HG03025 (cell line): Measurements from ENCODE around the gene DCPS.

ENCODE experiments used
- ATAC-seq: cut with Tn5 transposase; IDR thresholded peaks from one replicate; pipeline ENCODE4 v1.9.1; 2021; ENCODE audit warnings: mild to moderate bottlenecking, moderate library complexity; ENCODE audit not compliant: unreplicated experiment, low FRiP score

The DCPS gene

DNA sequence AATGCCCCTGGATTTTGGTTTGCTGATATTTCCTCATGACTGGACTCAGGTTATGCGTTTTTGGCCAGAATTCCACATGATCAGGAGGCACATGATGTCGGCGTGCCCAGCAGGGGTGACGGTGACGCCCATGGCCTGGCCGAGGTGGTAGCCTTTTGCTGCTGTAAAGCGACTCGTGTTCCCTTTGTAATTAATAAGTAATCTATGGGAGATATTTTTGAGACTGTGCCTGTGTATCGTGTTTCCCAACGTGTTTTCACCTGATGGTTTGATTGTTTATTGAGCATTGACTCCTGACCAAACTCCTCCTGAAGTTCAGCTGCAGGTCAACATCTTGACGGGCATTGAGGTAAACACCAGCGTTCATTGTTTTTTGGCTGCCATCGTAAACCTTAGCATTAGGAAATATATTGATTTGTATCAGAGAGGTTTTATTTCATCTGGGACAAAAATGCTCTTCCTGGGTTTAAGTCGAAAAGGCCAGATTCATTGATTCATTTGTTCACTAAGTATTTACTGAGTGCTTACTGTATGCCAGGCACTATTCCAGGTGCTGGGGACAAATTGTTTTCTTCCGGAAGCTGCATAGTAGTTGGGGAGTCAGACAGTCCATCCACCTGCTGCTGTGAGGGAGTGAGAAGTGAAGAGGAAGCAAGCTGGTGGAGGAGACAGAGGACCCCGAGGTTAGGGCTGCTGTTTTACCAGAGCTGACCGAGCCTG is 23.6 kb downstream of the DCPS start:
- no peak for ATAC-seq

DNA sequence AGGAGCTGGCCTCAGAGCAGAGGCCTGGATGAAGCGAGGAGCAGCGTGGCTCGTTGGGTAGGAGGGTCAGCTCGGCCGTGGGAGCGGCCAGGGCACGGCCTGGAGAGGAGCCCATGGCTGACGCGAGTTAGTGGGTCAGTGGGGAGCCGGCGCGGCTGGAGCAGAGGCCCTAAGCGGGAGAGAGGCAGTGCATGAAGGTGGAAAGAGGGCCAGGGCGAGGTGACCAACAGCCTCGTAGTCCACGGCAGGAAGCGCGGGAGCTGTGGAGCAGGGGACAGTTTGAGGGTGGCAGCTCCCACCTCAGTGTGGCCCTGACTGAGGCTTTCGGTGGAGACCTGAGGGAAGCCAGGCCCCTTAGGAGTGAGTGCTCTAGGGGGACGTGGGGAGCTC is 24.1 kb downstream of the DCPS start:
- no peak for ATAC-seq

DNA sequence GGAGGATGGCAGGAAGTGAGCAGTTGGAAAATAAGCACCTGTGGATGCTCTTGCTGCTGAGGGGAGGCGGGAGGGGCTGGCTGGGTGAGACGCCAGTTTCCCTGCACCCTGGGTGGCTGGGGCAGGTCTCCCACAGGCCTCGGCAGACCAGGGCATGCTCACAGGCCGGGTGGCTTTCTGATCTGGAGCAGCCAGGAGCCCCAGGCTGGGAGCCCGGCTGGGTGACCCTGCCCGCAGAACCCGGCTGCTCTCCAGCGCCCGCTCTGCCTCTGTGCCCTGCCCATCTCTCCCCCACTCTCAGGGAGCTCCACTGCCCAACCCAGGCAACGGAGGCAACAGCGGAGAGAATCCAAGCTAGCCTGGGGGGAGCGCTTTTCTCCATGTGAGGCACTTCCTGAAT is 24.6 kb downstream of the DCPS start:
- no peak for ATAC-seq

DNA sequence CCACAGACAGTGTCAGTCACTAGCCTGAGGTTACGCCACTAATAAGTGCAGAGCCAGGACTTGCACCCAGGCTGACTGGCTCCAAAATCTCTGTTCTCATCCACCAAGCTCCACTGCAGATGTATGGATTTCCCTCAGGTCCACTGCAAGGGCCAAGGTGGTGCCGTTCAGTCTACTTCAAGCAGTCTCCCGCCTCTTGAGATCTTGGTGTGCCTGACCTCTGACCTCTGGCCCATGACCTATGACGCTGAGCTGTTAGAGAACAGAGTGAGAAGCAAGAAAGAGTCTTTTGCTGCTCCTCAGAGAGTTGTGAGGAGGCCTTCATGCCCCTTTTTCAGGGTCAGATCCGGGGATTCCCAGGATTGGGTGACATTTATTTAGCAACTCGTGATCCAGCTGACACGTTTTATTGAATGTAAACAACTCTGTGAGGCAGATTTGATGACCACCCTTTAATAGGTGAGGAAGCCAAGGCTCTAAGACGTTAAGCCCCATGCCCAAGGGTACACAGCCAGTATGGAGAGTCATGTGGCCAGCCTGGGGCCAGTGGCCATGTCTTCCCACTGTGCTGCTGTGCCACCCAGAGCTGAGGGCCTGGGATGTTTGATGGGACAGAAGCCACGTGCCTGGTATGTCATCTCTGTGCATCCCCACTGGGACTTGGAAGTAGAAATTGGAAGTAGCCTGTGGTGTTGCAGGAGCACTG is 25.2 kb downstream of the DCPS start:
- no peak for ATAC-seq

DNA sequence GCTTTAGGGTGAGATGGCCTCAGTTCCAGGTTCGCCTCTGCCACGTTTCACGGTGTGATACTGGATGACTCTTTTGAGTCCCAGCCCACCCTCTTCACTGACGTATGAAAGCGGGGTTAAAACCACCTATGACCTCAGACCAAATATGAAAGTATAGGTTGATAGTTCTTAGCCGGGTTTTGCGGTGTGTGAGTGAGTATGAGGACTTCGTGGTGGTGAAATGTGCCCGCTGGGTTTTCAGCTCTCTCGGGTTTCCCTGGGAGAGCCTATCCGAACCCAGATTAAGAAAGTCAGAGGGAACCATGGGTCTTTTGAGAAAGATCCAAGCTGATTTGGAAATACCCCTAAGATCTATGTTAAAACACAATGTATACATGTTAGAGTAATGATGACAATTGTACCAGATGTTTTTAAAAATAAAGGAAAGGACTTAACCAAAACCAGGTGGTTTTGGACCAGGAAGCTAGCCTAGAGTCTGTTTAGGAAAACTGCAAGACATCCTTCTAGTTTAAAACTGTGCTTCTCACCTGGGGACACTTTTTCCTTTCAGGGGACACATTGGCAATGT is 25.9 kb downstream of the DCPS start:
- ATAC-seq, result no peak

DNA sequence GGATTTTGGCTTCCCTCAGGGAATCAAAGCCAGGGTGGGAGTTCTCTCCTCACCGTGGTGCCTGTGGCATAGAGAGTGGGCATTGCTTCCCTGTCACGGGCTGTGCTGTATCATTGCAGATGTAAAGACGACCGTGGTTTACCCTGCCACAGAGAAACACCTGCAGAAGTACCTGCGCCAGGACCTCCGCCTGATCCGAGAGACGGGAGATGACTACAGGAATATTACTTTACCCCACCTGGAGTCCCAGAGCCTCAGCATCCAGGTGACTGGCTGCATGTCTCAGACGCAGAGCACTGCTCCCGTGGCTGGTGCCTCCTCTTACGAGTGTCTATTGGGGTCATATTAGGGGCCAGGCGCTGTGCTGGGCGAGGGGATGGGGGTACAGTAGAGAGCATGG is 27.4 kb downstream of the DCPS start:
- no peak for ATAC-seq

DNA sequence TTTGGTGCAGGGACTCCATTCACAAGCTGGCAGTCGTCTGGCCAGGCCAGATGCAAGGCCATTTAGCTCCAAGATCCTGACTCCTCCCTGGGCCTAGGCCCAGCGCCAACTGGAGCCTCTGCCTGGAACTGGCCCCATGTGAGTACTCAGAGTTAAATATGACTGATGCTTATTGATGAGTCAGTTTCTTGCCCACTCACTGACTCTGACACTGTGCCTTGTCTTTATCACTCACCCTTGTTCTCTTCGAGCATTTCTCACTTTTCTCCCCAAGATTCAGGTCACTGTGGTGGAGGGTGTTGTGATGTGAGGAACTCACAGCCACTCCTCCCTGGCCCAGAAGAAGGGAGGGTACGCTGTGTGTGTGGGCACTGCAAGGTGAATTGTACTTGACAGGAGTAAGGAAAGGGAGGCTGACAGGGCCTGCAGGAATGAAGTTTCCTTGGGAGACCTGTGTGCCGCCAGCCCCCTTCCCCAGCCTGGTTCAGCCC is 28.4 kb downstream of the DCPS start:
- ATAC-seq, result no peak

DNA sequence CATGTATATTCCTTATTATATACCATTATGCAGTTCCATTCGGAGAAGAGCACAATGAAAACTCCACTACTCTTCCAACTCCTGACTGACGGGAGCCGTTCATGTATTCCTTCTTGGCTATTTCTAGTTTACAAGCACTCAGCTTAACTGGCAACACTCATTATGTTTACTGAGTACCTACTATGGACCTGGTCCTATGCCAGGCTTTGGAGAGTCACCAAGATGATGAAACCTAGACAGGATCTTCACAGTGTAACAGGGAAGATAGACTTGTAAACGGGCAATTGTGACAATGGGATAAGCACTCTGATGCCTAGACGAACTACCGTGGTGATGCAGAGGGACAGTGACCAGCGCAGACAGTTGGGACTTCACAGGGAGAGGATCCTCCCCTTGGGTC is 29.3 kb downstream of the DCPS start:
- ATAC-seq, result no peak

DNA sequence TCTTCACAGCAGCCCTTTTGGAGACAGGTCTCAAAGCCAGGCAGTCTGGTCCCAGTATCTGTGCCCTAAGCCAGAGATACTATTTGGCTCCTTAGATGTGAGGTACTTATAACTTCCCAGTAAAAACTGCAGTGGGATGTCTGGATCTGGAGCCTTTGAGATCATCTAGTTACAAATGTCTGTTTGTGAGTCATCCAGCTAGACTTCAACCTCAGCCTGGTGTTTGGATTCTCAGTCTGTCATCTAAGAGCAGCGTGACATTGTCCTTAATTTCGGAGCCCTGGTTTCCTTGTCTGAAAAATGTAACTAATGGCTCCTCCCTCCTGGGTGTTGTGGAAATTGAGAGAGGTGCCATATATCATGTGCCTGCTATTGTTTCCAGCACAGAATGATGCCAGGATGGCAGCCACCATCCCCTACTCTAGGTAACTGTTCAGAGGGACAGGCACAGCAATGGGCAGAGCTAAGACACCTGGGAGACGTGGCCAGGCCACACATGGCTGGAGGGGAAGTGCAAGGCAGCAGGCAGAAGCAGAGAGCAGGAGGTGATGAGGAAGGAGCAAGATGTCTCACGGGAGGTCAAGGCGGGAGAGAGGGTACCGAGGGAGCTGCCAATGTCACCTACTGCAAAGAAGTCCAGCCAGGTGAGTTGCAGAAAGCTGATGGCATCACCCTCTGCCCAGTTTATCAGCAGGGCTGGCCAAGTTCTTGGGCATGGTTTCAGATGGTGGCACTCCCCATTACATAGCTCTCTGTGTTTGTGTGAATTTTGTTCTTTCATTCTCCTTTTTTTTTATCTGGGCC is 31.0 kb downstream of the DCPS start:
- ATAC-seq, result no peak

DNA sequence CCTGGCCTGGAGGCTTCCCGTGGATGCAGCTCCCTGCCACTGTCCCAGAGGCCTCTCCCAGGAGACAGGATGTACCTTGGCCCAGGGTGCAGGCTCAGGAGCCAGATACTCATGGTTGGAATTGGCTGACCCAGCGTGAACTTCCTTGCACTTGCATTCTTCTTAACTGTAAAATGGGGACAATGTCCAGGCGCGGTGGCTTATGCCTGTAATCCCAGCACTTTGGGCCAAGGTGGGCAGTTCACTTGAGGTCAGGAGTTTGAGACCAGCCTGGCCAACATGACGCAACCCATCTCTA is 31.6 kb downstream of the DCPS start:
- no peak for ATAC-seq

DNA sequence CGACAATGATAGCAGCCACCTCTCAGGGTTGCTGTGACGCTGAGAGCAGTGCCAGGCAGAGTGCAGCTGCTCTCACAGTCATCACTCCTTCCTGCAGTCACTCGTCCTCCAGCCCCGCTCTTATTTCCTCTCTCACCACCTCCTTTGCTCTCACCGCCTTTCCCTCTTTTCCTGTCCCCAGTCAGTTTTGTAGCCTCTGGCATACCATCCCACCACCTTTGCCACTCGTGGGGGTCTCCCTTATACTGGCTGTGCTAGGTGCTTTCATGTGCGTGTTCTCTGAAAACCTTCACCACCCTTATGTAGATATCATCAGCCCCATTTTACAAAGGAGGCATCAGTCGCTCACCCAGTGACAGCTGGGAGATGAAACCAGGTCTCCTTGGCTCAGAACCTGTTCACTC is 32.3 kb downstream of the DCPS start:
- no peak for ATAC-seq

DNA sequence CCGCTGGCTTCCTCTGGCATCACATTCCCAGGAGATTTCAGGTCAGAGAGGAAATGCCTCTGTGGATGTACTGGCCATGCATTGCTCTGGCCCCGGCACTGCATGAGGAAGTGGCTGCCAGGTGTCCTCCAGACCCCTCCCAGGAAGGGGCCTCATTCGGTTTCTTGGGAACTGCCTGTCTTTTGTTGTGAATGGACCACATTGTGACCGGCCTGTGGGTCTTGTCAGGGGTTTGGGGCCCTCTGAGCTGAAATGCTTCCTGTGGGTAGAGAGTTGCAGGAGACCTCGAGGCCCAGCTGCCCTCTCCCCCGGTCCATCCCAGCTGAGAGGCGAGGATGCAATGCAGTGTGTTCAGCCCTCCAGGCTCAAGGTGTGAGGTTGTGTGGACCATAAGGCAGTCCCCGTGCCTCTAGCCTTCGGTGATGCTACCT is 32.8 kb downstream of the DCPS start:
- ATAC-seq, result no peak

DNA sequence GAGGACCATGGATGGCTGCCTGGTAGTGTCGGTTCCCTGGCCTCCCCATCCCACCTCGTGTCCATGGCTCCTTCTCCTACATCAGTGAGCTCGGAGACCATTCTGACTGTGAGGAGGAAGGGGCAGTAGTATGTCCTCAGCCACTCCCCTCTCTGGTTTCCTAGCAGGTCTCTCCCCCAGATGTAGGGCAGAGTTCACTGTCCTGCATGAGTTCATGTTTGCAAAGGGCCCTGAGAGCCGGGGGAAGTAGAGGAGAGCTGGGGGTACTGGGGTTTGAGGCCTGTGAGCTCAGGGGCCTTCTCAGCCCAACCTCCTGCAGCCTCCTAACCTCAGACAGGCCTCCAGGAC is 33.2 kb downstream of the DCPS start:
- no peak for ATAC-seq

DNA sequence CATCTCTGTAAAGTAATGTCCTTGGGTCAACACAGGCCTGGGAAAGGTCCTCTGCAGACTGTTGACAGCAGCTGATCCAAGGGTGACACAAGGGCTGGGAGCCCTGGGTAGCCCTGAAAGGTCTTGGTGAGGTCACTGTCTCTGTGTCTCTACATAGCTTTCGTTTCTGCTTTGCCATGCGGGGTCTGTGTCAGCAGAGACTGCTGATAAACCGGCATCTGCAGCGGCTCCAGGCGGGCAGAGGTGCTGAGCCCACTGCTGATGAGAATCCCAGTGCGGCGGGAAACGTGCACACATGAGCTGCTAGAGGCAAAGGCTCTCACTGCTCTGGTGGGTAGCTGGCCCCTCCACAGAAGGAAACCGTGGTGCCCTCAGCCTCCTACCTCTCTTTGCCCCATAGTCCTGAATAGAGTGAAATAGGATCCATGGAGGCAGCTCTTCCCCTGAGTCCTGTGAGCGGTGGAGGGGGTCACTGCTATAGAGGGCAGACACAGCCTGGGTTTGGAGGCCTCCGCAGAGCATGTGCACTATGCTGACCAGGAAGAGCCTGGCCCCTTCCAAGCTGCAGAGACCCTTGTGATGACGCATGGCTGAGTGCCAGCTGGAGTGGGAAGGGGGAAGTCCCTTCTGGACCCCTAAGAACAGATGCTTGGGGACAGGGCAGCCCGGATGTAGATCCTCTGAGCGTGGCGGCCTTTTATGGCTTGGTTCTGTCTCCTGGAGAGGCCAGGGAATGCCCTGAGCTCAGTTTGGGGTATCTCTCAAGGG is 33.8 kb downstream of the DCPS start:
- ATAC-seq, result no peak

DNA sequence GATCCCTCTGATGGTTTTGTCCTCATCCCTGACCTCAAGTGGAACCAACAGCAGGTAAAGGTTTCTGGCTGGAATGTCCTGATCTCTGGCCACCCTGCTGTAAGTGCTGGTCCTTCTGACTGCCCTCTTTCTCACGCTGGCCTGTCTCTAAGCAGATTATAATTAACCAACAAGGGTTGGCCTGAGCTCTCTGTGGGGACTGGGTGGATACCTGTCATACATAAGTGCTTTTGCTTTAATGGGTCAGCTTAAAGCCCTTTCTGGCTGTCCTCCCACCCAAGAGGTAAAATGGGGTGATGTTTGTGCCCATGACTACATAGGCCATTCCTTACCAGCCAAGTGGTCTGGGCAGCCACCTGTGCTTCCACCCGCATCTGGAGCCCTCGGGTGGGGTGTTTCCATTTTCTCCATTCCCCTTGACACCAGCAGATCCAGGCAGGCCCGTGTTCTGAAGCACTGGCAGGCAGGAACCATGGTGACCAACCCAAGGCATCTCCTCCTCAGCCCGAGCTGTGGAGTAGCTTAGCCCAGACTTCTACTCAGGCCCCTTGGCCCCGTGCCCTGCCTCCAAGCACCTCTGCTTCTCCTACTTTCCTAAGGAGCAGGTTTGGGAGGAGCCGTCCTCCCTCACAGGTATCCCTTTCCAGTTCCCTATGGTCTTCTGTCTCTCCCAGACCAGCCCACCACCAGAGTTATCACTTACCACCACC is 34.6 kb downstream of the DCPS start:
- no peak for ATAC-seq

DNA sequence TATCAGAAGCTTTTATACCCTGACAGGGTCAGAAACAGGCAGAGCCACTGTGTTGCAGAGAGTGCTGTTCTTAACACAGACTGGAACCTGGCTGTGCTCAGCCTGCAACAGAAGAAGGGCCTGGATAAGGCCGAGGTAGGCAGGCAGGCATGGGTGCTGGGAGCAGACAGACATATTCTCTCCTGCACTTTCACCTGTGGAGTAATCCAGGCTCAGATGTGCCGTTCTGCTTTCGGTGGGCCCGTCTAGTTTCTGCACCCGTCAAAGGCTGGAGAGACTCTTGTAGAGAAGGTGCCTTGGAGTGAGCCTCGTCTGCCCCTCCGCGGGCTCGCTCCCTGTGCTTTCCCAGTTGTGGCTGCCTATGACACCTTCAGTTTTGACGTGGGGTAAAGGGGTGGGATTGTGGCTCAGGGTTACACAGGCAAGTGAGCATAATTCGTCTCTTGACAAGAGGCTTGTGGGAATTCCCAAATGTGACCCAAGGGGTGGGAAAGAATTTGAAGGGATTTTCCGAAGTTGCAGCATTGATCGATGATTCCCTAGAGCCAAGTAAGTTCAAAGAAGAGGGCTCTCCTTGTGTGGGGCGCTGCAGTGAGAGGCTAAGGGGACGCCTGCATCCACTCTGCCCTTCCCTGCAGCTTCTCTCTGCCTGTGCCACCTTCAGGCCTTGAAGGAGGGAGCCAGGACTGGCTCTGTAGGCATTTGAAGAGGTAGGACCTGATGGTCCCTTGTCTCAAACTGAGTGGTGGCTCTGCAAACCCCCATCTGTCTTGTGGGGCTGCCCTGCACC is 35.4 kb downstream of the DCPS start:
- no peak for ATAC-seq

DNA sequence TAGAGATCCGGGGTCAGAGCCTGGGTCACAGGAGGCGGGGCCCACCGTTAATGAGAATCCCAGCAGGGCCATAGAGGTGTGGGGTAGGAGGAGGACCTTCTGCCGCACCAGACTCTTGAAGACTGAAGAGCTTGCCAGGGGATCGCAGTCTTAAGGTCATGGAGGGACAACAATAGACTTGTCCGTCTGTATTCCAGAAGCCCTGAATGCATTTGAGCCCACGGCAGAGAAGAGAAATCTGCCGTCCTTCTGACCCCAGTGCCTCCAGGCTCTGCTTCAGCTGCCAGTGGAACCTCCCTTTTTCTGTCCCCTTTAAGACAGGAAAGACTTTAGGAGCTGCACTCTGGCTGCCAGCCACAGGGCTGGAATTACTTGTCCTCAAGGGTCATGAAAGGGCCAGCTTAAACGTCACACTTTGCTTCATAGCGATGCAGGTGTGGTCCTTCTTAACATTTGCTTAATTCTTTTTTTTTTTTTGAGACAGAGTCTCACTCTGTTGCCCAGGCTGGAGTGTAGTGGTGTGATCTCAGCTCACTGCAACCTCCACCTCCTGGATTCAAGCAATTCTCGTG is 36.1 kb downstream of the DCPS start:
- no peak for ATAC-seq

DNA sequence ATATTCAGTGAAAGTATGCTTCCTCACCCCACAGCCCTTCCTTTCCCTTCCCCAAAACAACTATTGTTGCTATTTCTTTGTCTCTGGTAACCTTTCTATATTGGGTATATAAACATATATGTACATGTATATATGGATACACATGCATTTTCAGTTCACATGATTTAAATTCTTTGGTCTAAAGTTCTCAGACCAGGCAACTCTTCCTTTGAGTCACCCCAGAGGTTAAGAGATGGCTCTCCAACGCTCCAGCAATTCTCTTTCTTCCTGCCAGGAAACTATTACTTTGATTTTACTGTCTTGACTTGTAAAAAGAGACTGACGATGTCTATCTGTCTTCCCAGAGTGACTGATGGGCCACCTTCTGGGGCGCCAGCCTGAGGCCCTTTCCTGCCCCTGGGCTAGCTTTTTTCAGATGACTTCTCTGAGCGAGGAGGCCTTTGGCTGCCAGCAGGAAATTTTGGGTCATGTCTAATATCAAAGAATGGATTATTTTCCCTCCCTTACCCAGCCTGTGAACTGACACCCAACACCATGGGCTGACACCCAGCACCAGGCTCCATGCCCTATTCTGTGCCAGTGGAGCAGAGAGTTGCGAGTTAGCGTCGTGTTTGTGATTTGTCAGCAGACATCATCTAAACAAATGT is 37.2 kb downstream of the DCPS start:
- ATAC-seq, result no peak
